H1 (cell line): Measurements from ENCODE around the gene PTPRE. TPM values are rescaled to one million over a fixed set of nuclear protein-coding genes. Genes with fewer than 3 reads are reported as not detected.

Source experiments
- EP300 ChIP-seq, 2 experiments: IDR thresholded peaks; 1 replicate in 1 of 2; 2 replicates in 1 of 2; pipeline ENCODE4 v1.6.1; 2011 to 2012; ENCODE audit warnings: low read depth in 2 of 2, low read length in 2 of 2, mild to moderate bottlenecking in 2 of 2, borderline replicate concordance in 1 of 2, inconsistent platforms in 1 of 2, moderate library complexity in 1 of 2
- SIN3A ChIP-seq, 2 experiments: IDR thresholded peaks in 1 of 2; conservative IDR thresholded peaks in 1 of 2; 2 replicates each; pipeline ENCODE4 v1.6.1; 2011 to 2012; ENCODE audit warnings: low read length in 2 of 2, improper control_type of control experiment in 1 of 2, low read depth in 1 of 2, mild to moderate bottlenecking in 1 of 2
- polyA plus RNA-seq, 7 experiments: library from polyadenylated mRNA; depleted of rRNA in 3 of 7; stranded (reverse) in 5 of 7; unstranded in 2 of 7; fragments of >200 nt in 5 of 7; fragments of 200-250 nt in 2 of 7; gene quantifications; 1 replicate in 5 of 7; 2 replicates in 1 of 7; 4 replicates in 1 of 7; pipeline versions ENCODE4 v1.2.1 to v1.2.3, GENCODE V29; 2011 to 2013; ENCODE audit warnings: missing spikeins in 2 of 7, mixed read lengths in 2 of 7
- total RNA-seq: library from RNA; stranded (reverse); fragmentation: NEBNext Ultra II Directional; extraction: Animal tissue kit (Norgen Biotek cat#: 25700); gene quantifications from 2 replicates; pipeline ENCODE4 v1.2.1, GENCODE V29; 2021
- TF ChIP-seq, protein P1 (sequence below): fragments of 300-600 bp; sonication (generic); IDR thresholded peaks from 2 replicates; pipeline ENCODE4 v1.7.1; 2012; ENCODE audit warnings: low read length, moderate library complexity, mild to moderate bottlenecking, inconsistent platforms; ENCODE audit not compliant: insufficient replicate concordance

PTPRE gene
- total and polyA plus RNA-seq, 2 of the 8 experiments (the other 6 are each of a cell fraction or from before 2014, with no cell fraction given) = 0.33 to 0.54 TPM

DNA sequence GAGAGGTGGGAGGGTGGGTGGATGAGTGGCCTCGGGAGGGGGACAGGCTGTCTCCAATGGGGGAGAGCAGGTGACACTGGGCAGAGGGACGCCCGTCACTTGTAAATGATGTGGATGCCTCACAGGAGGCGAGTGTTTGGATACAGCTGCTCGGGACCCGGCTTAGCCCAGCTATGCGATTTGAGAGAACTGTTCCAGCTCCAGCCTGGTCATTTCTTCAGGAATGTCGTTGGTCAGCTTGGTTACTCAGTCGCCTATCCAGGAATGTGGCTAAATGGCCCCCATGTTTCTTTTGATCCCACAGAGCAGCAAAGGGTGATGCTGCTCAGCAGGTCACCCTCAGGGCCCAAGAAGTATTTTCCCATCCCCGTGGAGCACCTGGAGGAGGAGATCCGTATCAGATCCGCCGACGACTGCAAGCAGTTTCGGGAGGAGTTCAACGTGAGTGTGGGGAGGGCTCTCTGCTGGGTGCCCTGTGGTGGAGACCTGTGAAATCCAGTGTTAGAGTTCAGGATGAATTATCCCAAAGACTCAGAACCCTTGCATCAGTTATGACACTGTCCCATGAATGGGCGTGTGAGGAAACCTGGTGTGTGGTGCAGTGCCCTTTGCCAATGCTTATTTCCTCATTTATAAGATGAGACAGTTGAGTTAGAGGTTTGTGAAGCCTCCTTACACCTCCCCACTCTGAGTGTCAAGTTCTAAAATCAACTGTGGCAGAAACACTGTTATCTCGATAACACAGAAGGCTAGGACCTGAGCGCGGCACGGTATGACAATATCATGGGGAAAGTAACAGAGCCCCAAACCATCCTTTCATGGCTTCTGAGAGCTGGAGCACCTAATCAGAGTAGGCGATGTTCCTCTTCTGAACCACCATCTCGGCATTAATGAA is 142.6 kb downstream of the PTPRE start (continued):
- TF ChIP-seq, protein P1, sequence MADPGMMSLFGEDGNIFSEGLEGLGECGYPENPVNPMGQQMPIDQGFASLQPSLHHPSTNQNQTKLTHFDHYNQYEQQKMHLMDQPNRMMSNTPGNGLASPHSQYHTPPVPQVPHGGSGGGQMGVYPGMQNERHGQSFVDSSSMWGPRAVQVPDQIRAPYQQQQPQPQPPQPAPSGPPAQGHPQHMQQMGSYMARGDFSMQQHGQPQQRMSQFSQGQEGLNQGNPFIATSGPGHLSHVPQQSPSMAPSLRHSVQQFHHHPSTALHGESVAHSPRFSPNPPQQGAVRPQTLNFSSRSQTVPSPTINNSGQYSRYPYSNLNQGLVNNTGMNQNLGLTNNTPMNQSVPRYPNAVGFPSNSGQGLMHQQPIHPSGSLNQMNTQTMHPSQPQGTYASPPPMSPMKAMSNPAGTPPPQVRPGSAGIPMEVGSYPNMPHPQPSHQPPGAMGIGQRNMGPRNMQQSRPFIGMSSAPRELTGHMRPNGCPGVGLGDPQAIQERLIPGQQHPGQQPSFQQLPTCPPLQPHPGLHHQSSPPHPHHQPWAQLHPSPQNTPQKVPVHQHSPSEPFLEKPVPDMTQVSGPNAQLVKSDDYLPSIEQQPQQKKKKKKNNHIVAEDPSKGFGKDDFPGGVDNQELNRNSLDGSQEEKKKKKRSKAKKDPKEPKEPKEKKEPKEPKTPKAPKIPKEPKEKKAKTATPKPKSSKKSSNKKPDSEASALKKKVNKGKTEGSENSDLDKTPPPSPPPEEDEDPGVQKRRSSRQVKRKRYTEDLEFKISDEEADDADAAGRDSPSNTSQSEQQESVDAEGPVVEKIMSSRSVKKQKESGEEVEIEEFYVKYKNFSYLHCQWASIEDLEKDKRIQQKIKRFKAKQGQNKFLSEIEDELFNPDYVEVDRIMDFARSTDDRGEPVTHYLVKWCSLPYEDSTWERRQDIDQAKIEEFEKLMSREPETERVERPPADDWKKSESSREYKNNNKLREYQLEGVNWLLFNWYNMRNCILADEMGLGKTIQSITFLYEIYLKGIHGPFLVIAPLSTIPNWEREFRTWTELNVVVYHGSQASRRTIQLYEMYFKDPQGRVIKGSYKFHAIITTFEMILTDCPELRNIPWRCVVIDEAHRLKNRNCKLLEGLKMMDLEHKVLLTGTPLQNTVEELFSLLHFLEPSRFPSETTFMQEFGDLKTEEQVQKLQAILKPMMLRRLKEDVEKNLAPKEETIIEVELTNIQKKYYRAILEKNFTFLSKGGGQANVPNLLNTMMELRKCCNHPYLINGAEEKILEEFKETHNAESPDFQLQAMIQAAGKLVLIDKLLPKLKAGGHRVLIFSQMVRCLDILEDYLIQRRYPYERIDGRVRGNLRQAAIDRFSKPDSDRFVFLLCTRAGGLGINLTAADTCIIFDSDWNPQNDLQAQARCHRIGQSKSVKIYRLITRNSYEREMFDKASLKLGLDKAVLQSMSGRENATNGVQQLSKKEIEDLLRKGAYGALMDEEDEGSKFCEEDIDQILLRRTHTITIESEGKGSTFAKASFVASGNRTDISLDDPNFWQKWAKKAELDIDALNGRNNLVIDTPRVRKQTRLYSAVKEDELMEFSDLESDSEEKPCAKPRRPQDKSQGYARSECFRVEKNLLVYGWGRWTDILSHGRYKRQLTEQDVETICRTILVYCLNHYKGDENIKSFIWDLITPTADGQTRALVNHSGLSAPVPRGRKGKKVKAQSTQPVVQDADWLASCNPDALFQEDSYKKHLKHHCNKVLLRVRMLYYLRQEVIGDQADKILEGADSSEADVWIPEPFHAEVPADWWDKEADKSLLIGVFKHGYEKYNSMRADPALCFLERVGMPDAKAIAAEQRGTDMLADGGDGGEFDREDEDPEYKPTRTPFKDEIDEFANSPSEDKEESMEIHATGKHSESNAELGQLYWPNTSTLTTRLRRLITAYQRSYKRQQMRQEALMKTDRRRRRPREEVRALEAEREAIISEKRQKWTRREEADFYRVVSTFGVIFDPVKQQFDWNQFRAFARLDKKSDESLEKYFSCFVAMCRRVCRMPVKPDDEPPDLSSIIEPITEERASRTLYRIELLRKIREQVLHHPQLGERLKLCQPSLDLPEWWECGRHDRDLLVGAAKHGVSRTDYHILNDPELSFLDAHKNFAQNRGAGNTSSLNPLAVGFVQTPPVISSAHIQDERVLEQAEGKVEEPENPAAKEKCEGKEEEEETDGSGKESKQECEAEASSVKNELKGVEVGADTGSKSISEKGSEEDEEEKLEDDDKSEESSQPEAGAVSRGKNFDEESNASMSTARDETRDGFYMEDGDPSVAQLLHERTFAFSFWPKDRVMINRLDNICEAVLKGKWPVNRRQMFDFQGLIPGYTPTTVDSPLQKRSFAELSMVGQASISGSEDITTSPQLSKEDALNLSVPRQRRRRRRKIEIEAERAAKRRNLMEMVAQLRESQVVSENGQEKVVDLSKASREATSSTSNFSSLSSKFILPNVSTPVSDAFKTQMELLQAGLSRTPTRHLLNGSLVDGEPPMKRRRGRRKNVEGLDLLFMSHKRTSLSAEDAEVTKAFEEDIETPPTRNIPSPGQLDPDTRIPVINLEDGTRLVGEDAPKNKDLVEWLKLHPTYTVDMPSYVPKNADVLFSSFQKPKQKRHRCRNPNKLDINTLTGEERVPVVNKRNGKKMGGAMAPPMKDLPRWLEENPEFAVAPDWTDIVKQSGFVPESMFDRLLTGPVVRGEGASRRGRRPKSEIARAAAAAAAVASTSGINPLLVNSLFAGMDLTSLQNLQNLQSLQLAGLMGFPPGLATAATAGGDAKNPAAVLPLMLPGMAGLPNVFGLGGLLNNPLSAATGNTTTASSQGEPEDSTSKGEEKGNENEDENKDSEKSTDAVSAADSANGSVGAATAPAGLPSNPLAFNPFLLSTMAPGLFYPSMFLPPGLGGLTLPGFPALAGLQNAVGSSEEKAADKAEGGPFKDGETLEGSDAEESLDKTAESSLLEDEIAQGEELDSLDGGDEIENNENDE = no peak
- TF ChIP-seq SIN3A (conservative IDR thresholded peaks at IDR 0.05 in 1 of 2, IDR thresholded peaks at IDR 0.05 in 1 of 2; ENCODE audit: low read depth in 1 of 2, low read length in 2 of 2) = no peak
- no peak for TF ChIP-seq EP300 (IDR thresholded peaks at IDR 0.05; ENCODE audit: borderline replicate concordance in 1 of 2, low read depth in 2 of 2, low read length in 2 of 2)
